Skeletal muscle cell (primary cell): ENCODE data around the gene SCRG1.

Experiments used
- DNase-seq: peaks from one replicate; pipeline ENCODE4 v3.0.0-alpha.2; 2010; ENCODE audit warnings: low read depth
- H3K4me3 ChIP-seq: 2 replicates; pipeline ENCODE4 v1.5.1; 2011; ENCODE audit warnings: low read depth, mild to moderate bottlenecking, control low read depth, low read length, moderate library complexity

Gene SCRG1

GRCh38 chr4:173370130-173370476 lies 28.8 kb downstream of the SCRG1 start:
- H3K4me3 ChIP-seq = peak overlapping the region; percentile 91
- DNase-seq = no peak

GRCh38 chr4:173367946-173368345 lies 31.0 kb downstream of the SCRG1 start:
- DNase-seq = no peak
- peak overlapping the region; percentile 91 for H3K4me3 ChIP-seq

GRCh38 chr4:173367285-173367684 lies 31.6 kb downstream of the SCRG1 start:
- peak overlapping the region; percentile 91 for H3K4me3 ChIP-seq
- no peak for DNase-seq

- no peak overlapping the region for H3K4me3 ChIP-seq
- no peak for DNase-seq
Observed at GRCh38 chr4:173365359-173365996, 33.4 kb downstream of the SCRG1 start.

GRCh38 chr4:173362666-173363065 lies 36.2 kb downstream of the SCRG1 start:
- no peak overlapping the region for H3K4me3 ChIP-seq
- no peak for DNase-seq

GRCh38 chr4:173360587-173361221 lies 38.2 kb downstream of the SCRG1 start:
- no peak for DNase-seq
- H3K4me3 ChIP-seq = no peak overlapping the region

- no peak for DNase-seq
- H3K4me3 ChIP-seq = no peak overlapping the region
Observed at GRCh38 chr4:173357939-173358338, 41.0 kb downstream of the SCRG1 start.

- DNase-seq = no peak
- H3K4me3 ChIP-seq = no peak overlapping the region
Observed at GRCh38 chr4:173347467-173347866, 51.4 kb downstream of the SCRG1 start.

- no peak overlapping the region for H3K4me3 ChIP-seq
Observed at GRCh38 chr4:173346074-173346473, 52.8 kb downstream of the SCRG1 start.

GRCh38 chr4:173345648-173346047 lies 53.3 kb downstream of the SCRG1 start:
- no peak for DNase-seq
- no peak overlapping the region for H3K4me3 ChIP-seq

More at GRCh38 chr4:173346074-173346473, 52.8 kb downstream of the SCRG1 start:
- no peak for DNase-seq

- H3K4me3 ChIP-seq = no peak overlapping the region
Observed at GRCh38 chr4:173343832-173344397, 55.0 kb downstream of the SCRG1 start.

GRCh38 chr4:173337463-173337862 lies 61.5 kb downstream of the SCRG1 start:
- DNase-seq = no peak
- no peak overlapping the region for H3K4me3 ChIP-seq

More at GRCh38 chr4:173343832-173344397, 55.0 kb downstream of the SCRG1 start:
- no peak for DNase-seq

- no peak for DNase-seq
- peak overlapping the region; percentile 99 for H3K4me3 ChIP-seq
Observed at GRCh38 chr4:173334891-173335752, 63.8 kb downstream of the SCRG1 start.
